ENCODE results near the gene TAMALIN.

Gene TAMALIN

GRCh38 chr12:52037248-52037861 is 30.6 kb downstream of the TAMALIN start:
- DNase-seq: no peak

GRCh38 chr12:52038447-52038846 is 31.7 kb downstream of the TAMALIN start:
- no peak for DNase-seq

GRCh38 chr12:52041035-52041434 is 34.3 kb downstream of the TAMALIN start:
- DNase-seq: no peak

- DNase-seq: no peak
These were observed 35.0 kb downstream of the TAMALIN start for GRCh38 chr12:52041695-52042123.

- no peak for DNase-seq
These were observed 36.1 kb downstream of the TAMALIN start for GRCh38 chr12:52042706-52043385.

- no peak for DNase-seq
These were observed 36.9 kb downstream of the TAMALIN start for GRCh38 chr12:52043386-52044212.

- DNase-seq: no peak
These were observed 37.7 kb downstream of the TAMALIN start for GRCh38 chr12:52044292-52044983.

GRCh38 chr12:52045794-52046199 is 39.1 kb downstream of the TAMALIN start:
- no peak for DNase-seq

GRCh38 chr12:52046859-52047258 is 40.1 kb downstream of the TAMALIN start:
- DNase-seq: no peak

GRCh38 chr12:52049286-52049685 is 42.5 kb downstream of the TAMALIN start:
- no peak for DNase-seq

- DNase-seq: no peak
These were observed 42.9 kb downstream of the TAMALIN start for GRCh38 chr12:52049688-52050087.

GRCh38 chr12:52050116-52050757 is 43.5 kb downstream of the TAMALIN start:
- DNase-seq: no peak

- peak; percentile 57 for DNase-seq
These were observed 44.2 kb downstream of the TAMALIN start, which contains the start of gene NR4A1 for GRCh38 chr12:52050758-52051541. Gene NR4A1 (plus strand): TSS chr12:52051442. CDS start chr12:52054329, 2,887 bp downstream.

- peak; percentile 23 for DNase-seq
These were observed 45.9 kb downstream of the TAMALIN start for GRCh38 chr12:52052468-52053186.

GRCh38 chr12:52053536-52054209 is 46.9 kb downstream of the TAMALIN start:
- no peak for DNase-seq

- DNase-seq: no peak
These were observed 47.6 kb downstream of the TAMALIN start for GRCh38 chr12:52054231-52054832.

- DNase-seq: no peak
These were observed 48.3 kb downstream of the TAMALIN start for GRCh38 chr12:52054833-52055730.

Measured in NCI-H2029 treated with DMSO at 0.1 percent for 48 hours (cell line).